Measurements from ENCODE around the gene PABPC1L2B. TPM values are rescaled to one million over a fixed set of nuclear protein-coding genes. Genes with fewer than 3 reads are reported as not detected.
"Not testable (repeated sequence)": the region's sequence is repeated elsewhere in the genome, so short reads cannot be mapped to it uniquely, and the experiment has no call there.

PABPC1L2B gene
- not detected in 2 replicates for total RNA-seq

- H3K4me3 ChIP-seq (ENCODE audit: low read depth, low read length); DNase-seq (ENCODE audit: low read depth): not testable (repeated sequence)
Observed at GRCh38 chrX:73002733-73003132, at the start of gene PABPC1L2B. PABPC1L2B (plus strand) TSS chrX:73002939; CDS start chrX:73003643, 704 bp downstream.

GRCh38 chrX:72959971-72960370 lies 42.8 kb upstream of the PABPC1L2B start:
- not testable (repeated sequence) for H3K4me3 ChIP-seq (ENCODE audit: low read depth, low read length); DNase-seq (ENCODE audit: low read depth)

- not testable (repeated sequence) for H3K4me3 ChIP-seq (ENCODE audit: low read depth, low read length); DNase-seq (ENCODE audit: low read depth)
Observed at GRCh38 chrX:72971859-72972258, 30.9 kb upstream of the PABPC1L2B start.

GRCh38 chrX:72974885-72975284 lies 27.9 kb upstream of the PABPC1L2B start:
- H3K4me3 ChIP-seq (ENCODE audit: low read depth, low read length); DNase-seq (ENCODE audit: low read depth): not testable (repeated sequence)

GRCh38 chrX:72980894-72981469 lies 21.8 kb upstream of the PABPC1L2B start:
- not testable (repeated sequence) for DNase-seq (ENCODE audit: low read depth); H3K4me3 ChIP-seq (ENCODE audit: low read depth, low read length)

GRCh38 chrX:73004032-73004431 lies 1.3 kb downstream of the PABPC1L2B start:
- H3K4me3 ChIP-seq (ENCODE audit: low read depth, low read length); DNase-seq (ENCODE audit: low read depth): not testable (repeated sequence)

- no peak overlapping the region for H3K4me3 ChIP-seq (ENCODE audit: low read depth, low read length)
- no peak for TF ChIP-seq CTCF (conservative IDR thresholded peaks at IDR 0.05; ENCODE audit: low read depth, low read length)
- DNase-seq (ENCODE audit: low read depth): no peak
Observed at GRCh38 chrX:73021361-73022092, 18.8 kb downstream of the PABPC1L2B start.

- not testable (repeated sequence) for H3K4me3 ChIP-seq (ENCODE audit: low read depth, low read length); DNase-seq (ENCODE audit: low read depth)
Observed at GRCh38 chrX:73022093-73022445, 19.3 kb downstream of the PABPC1L2B start.

- H3K4me3 ChIP-seq (ENCODE audit: low read depth, low read length): no peak overlapping the region
- no peak for DNase-seq (ENCODE audit: low read depth)
- no peak for TF ChIP-seq CTCF (conservative IDR thresholded peaks at IDR 0.05; ENCODE audit: low read depth, low read length)
Observed at GRCh38 chrX:73028876-73029275, 26.1 kb downstream of the PABPC1L2B start.

Other genes with a start within 250 kb of the PABPC1L2B start
- not detected in 2 replicates for gene DMRTC1B, start 226.0 kb upstream of the PABPC1L2B start, total RNA-seq
- gene FAM236B, start 220.3 kb upstream of the PABPC1L2B start, total RNA-seq: not detected in 2 replicates
- not detected in 2 replicates for gene FAM236D, start 194.7 kb upstream of the PABPC1L2B start, total RNA-seq
- gene FAM236C, start 90.3 kb upstream of the PABPC1L2B start, total RNA-seq: not detected in 2 replicates
- gene FAM236A, start 64.7 kb upstream of the PABPC1L2B start, total RNA-seq: not detected in 2 replicates
- not detected in 2 replicates for gene DMRTC1, start 59.1 kb upstream of the PABPC1L2B start, total RNA-seq
- gene PABPC1L2A, start 76.6 kb downstream of the PABPC1L2B start, total RNA-seq: not detected in 2 replicates
- gene NAP1L2, start 211.9 kb downstream of the PABPC1L2B start, total RNA-seq: 0.22 TPM in 1 of 2 replicates, not detected in the other

Data from epithelial cell of proximal tubule (primary cell).